ENCODE measurements around the gene DEAF1.

GRCh38 chr11:645536-645935 lies 49.5 kb downstream of the DEAF1 start:
- TF ChIP-seq PML (IDR thresholded peaks at IDR 0.05; ENCODE audit: low read length) (no peak), EZH2 (IDR thresholded peaks at IDR 0.05; ENCODE audit: borderline replicate concordance, control insufficient read depth, low read depth, low read length) (no peak), EP300 (IDR thresholded peaks at IDR 0.05; ENCODE audit: borderline replicate concordance in 1 of 2, control insufficient read depth in 1 of 2, low read depth in 2 of 2, low read length in 2 of 2) (no peak), ZNF274 (IDR thresholded peaks at IDR 0.05; ENCODE audit: insufficient read depth, insufficient read length) (no peak), POLR2A (IDR thresholded peaks at IDR 0.05; ENCODE audit: low read depth, low read length) (peak; percentile 46; the same call in 1 of the 2 replicates), ZNF384 (IDR thresholded peaks at IDR 0.05; ENCODE audit: borderline replicate concordance, low read depth, low read length) (no peak), FOS (IDR thresholded peaks at IDR 0.05; ENCODE audit: borderline replicate concordance, extremely low read depth, insufficient read length) (no peak), CBFB (IDR thresholded peaks at IDR 0.05; ENCODE audit: low read depth) (no peak), MYC (IDR thresholded peaks at IDR 0.05; ENCODE audit: insufficient read depth, insufficient read length, insufficient replicate concordance, low read length, severe bottlenecking) (no peak), GABPA (IDR thresholded peaks at IDR 0.05; ENCODE audit: low read depth) (no peak), USF2 (IDR thresholded peaks at IDR 0.05; ENCODE audit: borderline replicate concordance, low read depth, low read length) (no peak)
- TF ChIP-seq, protein P1, sequence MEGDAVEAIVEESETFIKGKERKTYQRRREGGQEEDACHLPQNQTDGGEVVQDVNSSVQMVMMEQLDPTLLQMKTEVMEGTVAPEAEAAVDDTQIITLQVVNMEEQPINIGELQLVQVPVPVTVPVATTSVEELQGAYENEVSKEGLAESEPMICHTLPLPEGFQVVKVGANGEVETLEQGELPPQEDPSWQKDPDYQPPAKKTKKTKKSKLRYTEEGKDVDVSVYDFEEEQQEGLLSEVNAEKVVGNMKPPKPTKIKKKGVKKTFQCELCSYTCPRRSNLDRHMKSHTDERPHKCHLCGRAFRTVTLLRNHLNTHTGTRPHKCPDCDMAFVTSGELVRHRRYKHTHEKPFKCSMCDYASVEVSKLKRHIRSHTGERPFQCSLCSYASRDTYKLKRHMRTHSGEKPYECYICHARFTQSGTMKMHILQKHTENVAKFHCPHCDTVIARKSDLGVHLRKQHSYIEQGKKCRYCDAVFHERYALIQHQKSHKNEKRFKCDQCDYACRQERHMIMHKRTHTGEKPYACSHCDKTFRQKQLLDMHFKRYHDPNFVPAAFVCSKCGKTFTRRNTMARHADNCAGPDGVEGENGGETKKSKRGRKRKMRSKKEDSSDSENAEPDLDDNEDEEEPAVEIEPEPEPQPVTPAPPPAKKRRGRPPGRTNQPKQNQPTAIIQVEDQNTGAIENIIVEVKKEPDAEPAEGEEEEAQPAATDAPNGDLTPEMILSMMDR (IDR thresholded peaks at IDR 0.05 in 2 of 3, conservative IDR thresholded peaks at IDR 0.05 in 1 of 3; ENCODE audit: control insufficient read depth in 2 of 3, extremely low read depth in 1 of 3, insufficient read depth in 1 of 3, low read depth in 3 of 3, low read length in 3 of 3): no peak
- TF ChIP-seq, protein P2, sequence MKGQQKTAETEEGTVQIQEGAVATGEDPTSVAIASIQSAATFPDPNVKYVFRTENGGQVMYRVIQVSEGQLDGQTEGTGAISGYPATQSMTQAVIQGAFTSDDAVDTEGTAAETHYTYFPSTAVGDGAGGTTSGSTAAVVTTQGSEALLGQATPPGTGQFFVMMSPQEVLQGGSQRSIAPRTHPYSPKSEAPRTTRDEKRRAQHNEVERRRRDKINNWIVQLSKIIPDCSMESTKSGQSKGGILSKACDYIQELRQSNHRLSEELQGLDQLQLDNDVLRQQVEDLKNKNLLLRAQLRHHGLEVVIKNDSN (IDR thresholded peaks at IDR 0.05; ENCODE audit: borderline replicate concordance, extremely low read length, insufficient read depth, low read depth, low read length): no peak

All from GM12878 (cell line).